Stimulated activated CD4-positive, alpha-beta T cell treated with anti-CD3 and anti-CD28 coated beads, Interleukin-1b, Interleukin-23, amount 100 ng/mL, for 4 hours (primary cell): ENCODE results near the gene CDH26.

Experiments
- DNase-seq, 2 donors: peaks; one replicate each; pipeline ENCODE4 v3.0.0-alpha.2; 2020; ENCODE audit warnings: low read depth in 2 of 2

The CDH26 gene

DNA sequence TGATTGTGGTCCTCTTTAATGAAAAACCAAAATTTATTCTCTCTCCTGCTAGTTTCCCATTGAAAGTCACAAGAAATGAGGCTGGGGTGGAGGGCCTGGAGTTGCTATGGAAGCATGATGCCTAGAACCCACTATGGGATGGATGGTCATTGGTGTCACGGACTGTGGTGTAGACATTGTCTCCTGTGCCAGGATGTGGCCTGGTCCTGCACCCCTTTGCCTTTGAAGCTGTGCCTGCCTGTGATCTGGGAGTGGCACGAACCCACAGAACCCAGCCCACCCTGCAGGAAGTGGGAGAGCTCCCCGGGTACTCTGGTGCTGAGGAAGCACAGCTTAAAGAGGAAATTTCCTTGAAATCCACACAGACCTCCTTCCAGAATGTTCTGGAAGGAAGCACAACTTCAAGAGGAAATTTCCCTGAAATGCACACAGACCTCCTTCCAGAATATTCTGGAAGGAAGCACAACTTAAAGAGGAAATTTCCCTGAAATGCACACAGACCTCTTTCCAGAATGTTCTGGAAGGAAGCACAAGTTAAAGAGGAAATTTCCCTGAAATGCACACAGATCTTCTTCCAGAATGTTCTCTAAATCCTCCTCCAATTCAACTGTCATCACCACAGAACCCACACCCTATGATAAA is 105.6 kb downstream of the CDH26 start:
- no peak for DNase-seq
